GM23338 (cell line): ENCODE results near the gene HDGFL2. TPM values are rescaled to one million over a fixed set of nuclear protein-coding genes. Genes with fewer than 3 reads are reported as not detected.

ENCODE experiments used
- ATAC-seq: fragments of 200-7000 bp; cut with Tn5 transposase; 3 replicates; pipeline ENCODE4 v1.9.1; 2020
- DNase-seq: peaks from one replicate; pipeline ENCODE4 v3.0.0-alpha.2; 2015; ENCODE audit warnings: low spot score
- H2AFZ ChIP-seq: fragments of 200-600 bp; sonication (generic); 2 replicates; pipeline ENCODE4 v1.8.0; 2016; ENCODE audit warnings: antibody characterized with exemption, mild to moderate bottlenecking, moderate library complexity
- H3F3A ChIP-seq: fragments of 200-600 bp; sonication (generic); replicated peaks from 2 replicates; pipeline ENCODE4 v1.8.0; 2017; ENCODE audit warnings: antibody characterized with exemption, mixed run types, low read depth
- H3K27ac ChIP-seq: fragments of 200-600 bp; sonication (generic); 2 replicates; pipeline ENCODE4 v1.6.1; 2016; ENCODE audit warnings: low read depth
- H3K27me3 ChIP-seq: fragments of 200-600 bp; sonication (generic); 2 replicates; pipeline ENCODE4 v1.8.0; 2016; ENCODE audit warnings: mild to moderate bottlenecking, mixed run types, moderate library complexity; ENCODE audit not compliant: insufficient read depth
- H3K36me3 ChIP-seq: fragments of 200-600 bp; sonication (generic); 2 replicates; pipeline ENCODE4 v1.8.0; 2016; ENCODE audit warnings: mild to moderate bottlenecking; ENCODE audit not compliant: insufficient read depth
- H3K4me1 ChIP-seq: fragments of 200-600 bp; sonication (generic); 2 replicates; pipeline ENCODE4 v1.8.0; 2016; ENCODE audit warnings: mild to moderate bottlenecking, moderate library complexity; ENCODE audit not compliant: insufficient read depth
- H3K4me2 ChIP-seq: fragments of 200-600 bp; sonication (generic); 2 replicates; pipeline ENCODE4 v1.7.1; 2017; ENCODE audit warnings: mixed run types
- H3K4me3 ChIP-seq: fragments of 200-600 bp; sonication (generic); 2 replicates; pipeline ENCODE4 v1.6.1; 2016; ENCODE audit warnings: mixed run types
- H3K79me2 ChIP-seq: fragments of 200-600 bp; sonication (generic); replicated peaks from 2 replicates; pipeline ENCODE4 v1.8.0; 2017; ENCODE audit warnings: mild to moderate bottlenecking; ENCODE audit not compliant: insufficient read depth
- H3K9me2 ChIP-seq: fragments of 200-600 bp; sonication (generic); 2 replicates; pipeline ENCODE4 v1.8.0; 2017; ENCODE audit not compliant: insufficient read depth
- H4K20me1 ChIP-seq: fragments of 200-600 bp; sonication (generic); replicated peaks from 2 replicates; pipeline ENCODE4 v1.8.0; 2017; ENCODE audit warnings: mild to moderate bottlenecking; ENCODE audit not compliant: insufficient read depth
- H3K27ac Mint-ChIP-seq: 2 replicates; pipeline ENCODE4 v1.8.0; 2020; ENCODE audit warnings: inconsistent platforms, mild to moderate bottlenecking, moderate library complexity, mixed read lengths
- H3K27me3 Mint-ChIP-seq: 3 replicates; pipeline ENCODE4 v1.8.0; 2022; ENCODE audit warnings: low read depth, mild to moderate bottlenecking, moderate library complexity, mixed read lengths, inconsistent platforms; ENCODE audit not compliant: insufficient read depth, poor library complexity
- H3K36me3 Mint-ChIP-seq: 3 replicates; pipeline ENCODE4 v1.8.0; 2021; ENCODE audit warnings: low read depth, mild to moderate bottlenecking, inconsistent platforms, moderate library complexity, mixed read lengths
- H3K4me1 Mint-ChIP-seq: 3 replicates; pipeline ENCODE4 v1.8.0; 2020; ENCODE audit warnings: mild to moderate bottlenecking, inconsistent platforms, mixed read lengths
- H3K4me3 Mint-ChIP-seq: 3 replicates; pipeline ENCODE4 v1.8.0; 2021; ENCODE audit warnings: moderate library complexity, mild to moderate bottlenecking, inconsistent platforms, mixed read lengths
- H3K9me3 Mint-ChIP-seq: 3 replicates; pipeline ENCODE4 v1.8.0; 2020; ENCODE audit warnings: moderate library complexity, mild to moderate bottlenecking, inconsistent platforms, mixed read lengths
- EZH2phosphoT487 ChIP-seq: fragments of 200-600 bp; sonication (generic); IDR thresholded peaks from one replicate; pipeline ENCODE4 v1.8.1; 2018; ENCODE audit warnings: antibody characterized with exemption; ENCODE audit not compliant: unreplicated experiment
- NANOG ChIP-seq: IDR thresholded peaks from 2 replicates; pipeline ENCODE4 v1.6.1; 2016; ENCODE audit warnings: antibody characterized with exemption, borderline replicate concordance
- ZNF114 ChIP-seq: fragments of 250-450 bp; sonication (Bioruptor Pico); IDR thresholded peaks from 2 replicates; pipeline ENCODE4 v1.5.0; 2020; ENCODE audit warnings: mild to moderate bottlenecking, moderate library complexity
- ZNF462 ChIP-seq: fragments of 250-450 bp; sonication (Bioruptor Pico); IDR thresholded peaks from 2 replicates; pipeline ENCODE4 v1.5.0; 2020; ENCODE audit warnings: mild to moderate bottlenecking, moderate library complexity
- polyA plus RNA-seq: library from polyadenylated mRNA; unstranded; fragments of >200 nt; fragmentation: Nextera tagmentation; extraction: Ambion mirVana; gene quantifications from 2 replicates; pipeline ENCODE4 v1.2.1, GENCODE V29; 2016
- total RNA-seq: library from RNA; depleted of rRNA; stranded (reverse); fragments of >200 nt; shearing (Covaris generic); gene quantifications from 2 replicates; pipeline ENCODE4 v1.2.3, GENCODE V29; 2014
- TF ChIP-seq, protein P1 (sequence below): IDR thresholded peaks from one replicate; pipeline ENCODE4 v1.6.1; 2018; ENCODE audit warnings: antibody characterized with exemption; ENCODE audit not compliant: unreplicated experiment

HDGFL2 gene
- total and polyA plus RNA-seq, 2 experiments from 2014 or later: 64.8 to 113 TPM

GRCh38 chr19:4515732-4516131 lies 43.6 kb downstream of the HDGFL2 start (continued):
- TF ChIP-seq ZNF462 (CRISPR knock-in tag) (no peak), ZNF114 (CRISPR knock-in tag) (no peak), NANOG (no peak)

- peaks cover 2% of the 10 kb centered on the region; the same call in 1 of the 3 replicates for H3K36me3 Mint-ChIP-seq
- Histone ChIP-seq H3K36me3 (no peaks in the 10 kb centered on the region), H3K4me3 (no peak overlapping the region), H3K4me2 (no peak overlapping the region), H3K9me2 (no peaks in the 10 kb centered on the region), H3K27ac (no peak overlapping the region), H4K20me1 (no peaks in the 10 kb centered on the region), H3K4me1 (no peaks in the 10 kb centered on the region), H3K79me2 (no peaks in the 10 kb centered on the region), H3K27me3 (peaks cover 37% of the 10 kb centered on the region; the same call in 1 of the 2 replicates), H2AFZ (no peak overlapping the region), H3F3A (no peaks in the 10 kb centered on the region)
- H3K27ac Mint-ChIP-seq: no peak overlapping the region
- peaks cover 4% of the 10 kb centered on the region for H3K4me1 Mint-ChIP-seq
- peaks cover 3% of the 10 kb centered on the region; the same call in 2 of the 3 replicates for H3K9me3 Mint-ChIP-seq
- ATAC-seq (peak; percentile 10), DNase-seq (no peak)
- peaks cover 49% of the 10 kb centered on the region for H3K27me3 Mint-ChIP-seq
- no peak for TF ChIP-seq EZH2phosphoT487
- TF ChIP-seq, protein P1, sequence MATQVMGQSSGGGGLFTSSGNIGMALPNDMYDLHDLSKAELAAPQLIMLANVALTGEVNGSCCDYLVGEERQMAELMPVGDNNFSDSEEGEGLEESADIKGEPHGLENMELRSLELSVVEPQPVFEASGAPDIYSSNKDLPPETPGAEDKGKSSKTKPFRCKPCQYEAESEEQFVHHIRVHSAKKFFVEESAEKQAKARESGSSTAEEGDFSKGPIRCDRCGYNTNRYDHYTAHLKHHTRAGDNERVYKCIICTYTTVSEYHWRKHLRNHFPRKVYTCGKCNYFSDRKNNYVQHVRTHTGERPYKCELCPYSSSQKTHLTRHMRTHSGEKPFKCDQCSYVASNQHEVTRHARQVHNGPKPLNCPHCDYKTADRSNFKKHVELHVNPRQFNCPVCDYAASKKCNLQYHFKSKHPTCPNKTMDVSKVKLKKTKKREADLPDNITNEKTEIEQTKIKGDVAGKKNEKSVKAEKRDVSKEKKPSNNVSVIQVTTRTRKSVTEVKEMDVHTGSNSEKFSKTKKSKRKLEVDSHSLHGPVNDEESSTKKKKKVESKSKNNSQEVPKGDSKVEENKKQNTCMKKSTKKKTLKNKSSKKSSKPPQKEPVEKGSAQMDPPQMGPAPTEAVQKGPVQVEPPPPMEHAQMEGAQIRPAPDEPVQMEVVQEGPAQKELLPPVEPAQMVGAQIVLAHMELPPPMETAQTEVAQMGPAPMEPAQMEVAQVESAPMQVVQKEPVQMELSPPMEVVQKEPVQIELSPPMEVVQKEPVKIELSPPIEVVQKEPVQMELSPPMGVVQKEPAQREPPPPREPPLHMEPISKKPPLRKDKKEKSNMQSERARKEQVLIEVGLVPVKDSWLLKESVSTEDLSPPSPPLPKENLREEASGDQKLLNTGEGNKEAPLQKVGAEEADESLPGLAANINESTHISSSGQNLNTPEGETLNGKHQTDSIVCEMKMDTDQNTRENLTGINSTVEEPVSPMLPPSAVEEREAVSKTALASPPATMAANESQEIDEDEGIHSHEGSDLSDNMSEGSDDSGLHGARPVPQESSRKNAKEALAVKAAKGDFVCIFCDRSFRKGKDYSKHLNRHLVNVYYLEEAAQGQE: no peak
- H3K4me3 Mint-ChIP-seq: no peak overlapping the region
These were observed 44.3 kb downstream of the HDGFL2 start for GRCh38 chr19:4516199-4516938.
